ENCODE data around the gene EBI3. TPM values are rescaled to one million over a fixed set of nuclear protein-coding genes. Genes with fewer than 3 reads are reported as not detected.

The EBI3 gene
- total and polyA plus RNA-seq, 2 of the 8 experiments (the other 6 are each of a cell fraction or from before 2014, with no cell fraction given) = 0.99 to 8.4 TPM

DNA sequence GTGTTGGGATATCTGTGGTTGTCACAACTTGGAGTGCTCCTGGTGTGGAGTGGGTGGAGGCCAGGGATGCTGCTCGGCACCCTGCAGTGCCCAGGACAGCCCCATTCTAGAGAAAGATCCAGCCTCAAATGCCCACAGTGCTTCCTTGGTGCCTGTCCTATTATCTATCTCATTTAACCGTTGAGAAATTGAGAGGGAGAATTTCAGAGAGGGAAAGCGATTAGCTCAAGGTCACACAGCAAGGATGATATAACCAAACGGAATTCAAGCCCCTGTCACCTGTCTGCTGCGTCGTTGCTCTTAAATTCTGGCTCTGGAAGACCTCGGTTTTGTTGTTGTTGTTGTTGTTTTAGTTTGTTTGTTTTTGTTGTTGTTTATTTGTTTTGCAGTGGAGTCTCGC is 33.3 kb upstream of the EBI3 start:
- Histone ChIP-seq H4K5ac (ENCODE audit: insufficient read length, low read depth, low read length) (no peak overlapping the region), H3K56ac (replicated peaks; ENCODE audit: insufficient read length, low read depth, low read length) (no peak overlapping the region), H3K14ac (ENCODE audit: insufficient read length) (no peak overlapping the region), H2BK15ac (ENCODE audit: low read length) (no peak overlapping the region), H3K9ac (replicated peaks in 1 of 4; ENCODE audit: extremely low read depth in 1 of 4, low read depth in 3 of 4, low read length in 3 of 4) (no peak overlapping the region), H3K4me2 (ENCODE audit: insufficient read depth in 1 of 2, low read depth in 2 of 2, low read length in 2 of 2) (no peak overlapping the region), H3K4me3 (ENCODE audit: extremely low read depth in 1 of 4, insufficient read depth in 2 of 4, low read depth in 3 of 4, low read length in 4 of 4) (no peak overlapping the region), H3K9me3 (ENCODE audit: insufficient read depth in 2 of 2, low read depth in 1 of 2, low read length in 1 of 2) (no peaks in the 10 kb centered on the region), H3K36me3 (ENCODE audit: control insufficient read depth in 2 of 4, insufficient read depth in 4 of 4, low read length in 3 of 4) (no peaks in the 10 kb centered on the region), H2AFZ (ENCODE audit: low read length) (no peak overlapping the region), H3K23ac (ENCODE audit: insufficient read length) (no peak overlapping the region), H2BK12ac (ENCODE audit: low read depth, low read length) (no peak overlapping the region), H3K4me1 (replicated peaks in 1 of 4; ENCODE audit: control insufficient read depth in 3 of 4, insufficient read depth in 4 of 4, low read length in 3 of 4) (peaks cover 0 to 2% (median 0%) of the 10 kb centered on the region in 4 experiments; a peak in 3 of 7 replicates), H3K79me1 (ENCODE audit: low read depth, low read length) (no peaks in the 10 kb centered on the region), H4K20me1 (replicated peaks in 1 of 2; ENCODE audit: control insufficient read depth in 1 of 2, insufficient read depth in 2 of 2, low read length in 2 of 2) (no peaks in the 10 kb centered on the region), H3K4ac (replicated peaks; ENCODE audit: insufficient read length, low read depth, low read length) (no peak overlapping the region), H2BK20ac (ENCODE audit: low read length) (no peak overlapping the region), H3K27me3 (replicated peaks in 1 of 4; ENCODE audit: control insufficient read depth in 3 of 4, extremely low read depth in 1 of 4, insufficient read depth in 3 of 4, low read length in 3 of 4) (peaks cover 0 to 7% (median 3%) of the 10 kb centered on the region in 4 experiments; a peak in 2 of 7 replicates), H3K18ac (ENCODE audit: extremely low read depth, low read length) (no peak overlapping the region), H4K91ac (replicated peaks; ENCODE audit: insufficient read length, low read length) (no peak overlapping the region), H2BK120ac (replicated peaks; ENCODE audit: low read depth, low read length) (no peak overlapping the region), H3K79me2 (ENCODE audit: control insufficient read depth in 1 of 2, insufficient read depth in 2 of 2, low read length in 2 of 2) (no peaks in the 10 kb centered on the region), H2BK5ac (ENCODE audit: low read depth, low read length) (no peak overlapping the region), H2AK5ac (ENCODE audit: low read depth, low read length) (no peak overlapping the region), H3K23me2 (ENCODE audit: low read depth, low read length) (peaks cover 4% of the 10 kb centered on the region), H3K27ac (ENCODE audit: low read depth, low read length) (no peak overlapping the region), H4K8ac (ENCODE audit: extremely low read depth, insufficient read depth, low read length) (no peak overlapping the region)
- FAIRE-seq (no peak), DNase-seq (ENCODE audit: low read depth in 1 of 2, low spot score in 2 of 2) (no peak)
- no peak for TF ChIP-seq TAF7 (optimal IDR thresholded peaks at IDR 0.05; ENCODE audit: borderline replicate concordance, low read depth, low read length)
- no peak for TF ChIP-seq POLR2AphosphoS5 (IDR thresholded peaks at IDR 0.05; ENCODE audit: low read depth, low read length)
- no peak for TF ChIP-seq TBP (IDR thresholded peaks at IDR 0.05; ENCODE audit: low read depth, low read length)
- 84% methylated on average over 8 of the region's 8 CpGs; no CpG with 5 or more reads in 1 of the 2 experiments for WGBS, 2 experiments (ENCODE audit: extremely low coverage in 1 of 2, insufficient coverage in 1 of 2, insufficient read length in 1 of 2, insufficient replicate concordance in 2 of 2, low coverage in 1 of 2, low lambda C conversion rate in 2 of 2, missing lambda C conversion rate in 1 of 2)
- POLR2A ChIA-PET (ENCODE audit: partially characterized antibody) = interaction anchor here (0.6 kb wide), 1 partner anchor 439 kb away, joined by 3 read pairs; no protein-coding TSS in a partner anchor
- CTCF ChIA-PET (ENCODE audit: partially characterized antibody) = interaction anchor here (1.0 to 4.4 kb wide), 3 partner anchors 9 to 32 kb away, joined by 3 to 18 read pairs (median 5); no protein-coding TSS in a partner anchor

All from H1 (cell line).